Panc1 (cell line): Measurements from ENCODE around the gene MAP3K20. TPM values are rescaled to one million over a fixed set of nuclear protein-coding genes. Genes with fewer than 3 reads are reported as not detected.

ENCODE experiments used
- ATAC-seq: fragments of 200-7000 bp; cut with Tn5 transposase; 2 replicates; pipeline ENCODE4 v1.9.1; 2020; ENCODE audit warnings: mild to moderate bottlenecking, moderate library complexity
- BruUV-seq: library from RNA; stranded (reverse); fragments of 400-500 nt; replicated peaks from 2 replicates; lab custom pipeline; 2021; lab: Mats Ljungman, UMichigan
- CTCF ChIA-PET: fragments of 300-600 bp; sonication (Branson Sonifier 250); formaldehyde crosslinking; loops from one replicate; lab custom pipeline; 2022; ENCODE audit warnings: antibody characterized with exemption; lab: Charles Lee
- POLR2A ChIA-PET: fragments of 300-600 bp; sonication (Branson Sonifier 250); formaldehyde crosslinking; loops from one replicate; lab custom pipeline; 2022; ENCODE audit warnings: antibody characterized with exemption; lab: Charles Lee
- DNase-seq: peaks from one replicate; pipeline ENCODE4 v3.0.0-alpha.2; 2010; ENCODE audit warnings: low read depth, low spot score
- H3K27ac ChIP-seq: 2 replicates; pipeline ENCODE4 v1.5.1; 2011; ENCODE audit warnings: mild to moderate bottlenecking, low read length, inconsistent platforms
- H3K27me3 ChIP-seq: fragments of 200-500 bp; sonication (Bioruptor generic); 2 replicates; pipeline ENCODE4 v1.6.0; 2014; ENCODE audit warnings: low read length, inconsistent platforms; ENCODE audit not compliant: control insufficient read depth, insufficient read depth
- H3K36me3 ChIP-seq: fragments of 200-500 bp; sonication (Bioruptor generic); 2 replicates; pipeline ENCODE4 v1.5.1; 2014; ENCODE audit warnings: inconsistent platforms, mild to moderate bottlenecking, low read length, moderate library complexity; ENCODE audit not compliant: control insufficient read depth, insufficient read depth
- H3K4me1 ChIP-seq: 2 replicates; pipeline ENCODE4 v1.5.1; 2011; ENCODE audit warnings: inconsistent platforms, mild to moderate bottlenecking, low read length, moderate library complexity; ENCODE audit not compliant: control insufficient read depth, insufficient read depth
- H3K4me3 ChIP-seq, 2 experiments: 2 replicates each; pipeline ENCODE4 v1.5.1; 2011 to 2012; ENCODE audit warnings: low read depth in 2 of 2, low read length in 2 of 2, mild to moderate bottlenecking in 2 of 2, inconsistent platforms in 1 of 2, moderate library complexity in 1 of 2
- H3K9me3 ChIP-seq: fragments of 200-500 bp; sonication (Bioruptor generic); 2 replicates; pipeline ENCODE4 v1.5.1; 2014; ENCODE audit warnings: low read depth, mild to moderate bottlenecking, inconsistent platforms, low read length, moderate library complexity; ENCODE audit not compliant: control insufficient read depth, insufficient read depth
- POLR2AphosphoS5 ChIP-seq: IDR thresholded peaks from 2 replicates; pipeline ENCODE4 v1.6.1; 2012; ENCODE audit warnings: mild to moderate bottlenecking, low read depth, low read length, moderate library complexity
- SIN3A ChIP-seq: IDR thresholded peaks from 2 replicates; pipeline ENCODE4 v1.6.1; 2012; ENCODE audit warnings: low read depth, mild to moderate bottlenecking, low read length, moderate library complexity, borderline replicate concordance; ENCODE audit not compliant: insufficient read depth
- TCF7L2 ChIP-seq: IDR thresholded peaks from 2 replicates; pipeline ENCODE4 v1.6.1; 2011; ENCODE audit warnings: mild to moderate bottlenecking, low read depth, low read length, inconsistent platforms
- in situ Hi-C: cut with HindIII; loops from 2 replicates; pipeline ENCODE4 v1.10.0; 2016; ENCODE audit warnings: low sequenced_read_pairs, low pct_unique_long_range_greater_than_20kb
- intact Hi-C: fragments of 100-400 bp; cut with micrococcal nuclease; formaldehyde crosslinking; loops from one replicate; pipeline ENCODE4 v1.10.0; 2022; ENCODE audit not compliant: unreplicated experiment
- total RNA-seq: library from RNA; stranded (reverse); gene quantifications from one replicate; pipeline ENCODE4 v1.2.1, GENCODE V29; 2021; ENCODE audit not compliant: unreplicated experiment
- TF ChIP-seq, protein P1 (sequence below): fragments of 450-650 bp; IDR thresholded peaks from 2 replicates; pipeline ENCODE4 v1.5.1; 2017; ENCODE audit warnings: mild to moderate bottlenecking
- TF ChIP-seq, protein P2 (sequence below), 2 experiments: IDR thresholded peaks; 2 replicates each; pipeline ENCODE4 v1.6.1; 2011 to 2012; ENCODE audit warnings: low read depth in 2 of 2, control low read depth in 1 of 2, low read length in 1 of 2, mild to moderate bottlenecking in 1 of 2, moderate library complexity in 1 of 2; ENCODE audit not compliant: insufficient read depth in 1 of 2

MAP3K20 gene
- total RNA-seq, 1 experiment from 2014 or later, result 121 TPM

DNA sequence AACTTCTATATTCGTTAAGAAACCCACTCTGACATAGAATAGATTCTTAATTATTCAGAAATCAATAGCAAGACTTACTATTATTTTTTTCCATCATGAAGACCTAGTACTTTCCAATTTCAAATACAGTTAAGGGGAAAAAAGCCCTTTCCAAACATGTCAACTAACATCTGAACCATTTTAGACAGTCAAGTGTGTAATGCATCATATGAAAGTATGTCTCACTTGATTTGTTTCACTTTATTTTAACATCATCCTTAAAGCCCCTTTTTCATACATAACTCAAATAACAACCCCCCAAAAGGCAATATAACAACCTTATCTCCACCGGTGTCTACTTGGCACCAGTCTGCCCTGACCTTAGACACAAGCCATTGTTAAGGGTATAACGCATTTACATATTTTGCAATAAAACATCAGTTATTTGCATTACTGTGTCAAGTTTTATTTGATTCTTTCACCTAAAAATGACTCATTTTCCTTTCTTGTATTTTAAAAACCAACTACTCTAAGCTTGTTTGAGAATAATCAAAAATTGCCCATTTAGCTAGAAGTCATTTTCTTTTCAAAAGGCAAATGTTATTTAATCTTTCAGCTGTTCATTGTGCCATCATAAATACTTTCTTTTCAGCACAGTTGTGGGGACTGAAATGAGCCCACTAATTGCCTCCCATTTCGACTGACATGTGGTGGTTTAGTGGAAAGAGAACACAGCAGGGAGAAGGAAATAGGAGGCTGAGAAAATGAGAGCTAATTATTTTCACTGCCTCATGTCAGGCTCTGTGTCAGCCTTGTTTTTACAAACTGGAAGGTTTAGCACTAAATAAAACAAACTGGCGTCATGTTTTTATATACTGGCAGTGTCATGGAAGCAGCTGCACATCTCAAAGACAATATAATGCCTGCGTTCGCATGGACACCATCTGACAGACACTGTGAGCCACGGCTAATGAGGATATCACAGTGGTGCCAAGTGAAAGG is 174.3 kb downstream of the MAP3K20 start:
- H3K9me3 ChIP-seq, result no peaks in the 10 kb centered on the region
- ChIA-PET CTCF (no interaction called here), POLR2A (no interaction called here)
- intact Hi-C loops, result no loop called here
- H3K4me3 ChIP-seq, result no peak overlapping the region
- BruUV-seq, result no TSS peak
- in situ Hi-C loops, result no loop called here
- ATAC-seq, result no peak
- H3K36me3 ChIP-seq, result peaks cover 2% of the 10 kb centered on the region
- no peak for DNase-seq
- no peak overlapping the region for H3K27ac ChIP-seq
- no peaks in the 10 kb centered on the region for H3K4me1 ChIP-seq
- H3K27me3 ChIP-seq, result no peaks in the 10 kb centered on the region
- TF ChIP-seq, protein P1, sequence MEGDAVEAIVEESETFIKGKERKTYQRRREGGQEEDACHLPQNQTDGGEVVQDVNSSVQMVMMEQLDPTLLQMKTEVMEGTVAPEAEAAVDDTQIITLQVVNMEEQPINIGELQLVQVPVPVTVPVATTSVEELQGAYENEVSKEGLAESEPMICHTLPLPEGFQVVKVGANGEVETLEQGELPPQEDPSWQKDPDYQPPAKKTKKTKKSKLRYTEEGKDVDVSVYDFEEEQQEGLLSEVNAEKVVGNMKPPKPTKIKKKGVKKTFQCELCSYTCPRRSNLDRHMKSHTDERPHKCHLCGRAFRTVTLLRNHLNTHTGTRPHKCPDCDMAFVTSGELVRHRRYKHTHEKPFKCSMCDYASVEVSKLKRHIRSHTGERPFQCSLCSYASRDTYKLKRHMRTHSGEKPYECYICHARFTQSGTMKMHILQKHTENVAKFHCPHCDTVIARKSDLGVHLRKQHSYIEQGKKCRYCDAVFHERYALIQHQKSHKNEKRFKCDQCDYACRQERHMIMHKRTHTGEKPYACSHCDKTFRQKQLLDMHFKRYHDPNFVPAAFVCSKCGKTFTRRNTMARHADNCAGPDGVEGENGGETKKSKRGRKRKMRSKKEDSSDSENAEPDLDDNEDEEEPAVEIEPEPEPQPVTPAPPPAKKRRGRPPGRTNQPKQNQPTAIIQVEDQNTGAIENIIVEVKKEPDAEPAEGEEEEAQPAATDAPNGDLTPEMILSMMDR, result no peak
- TF ChIP-seq TCF7L2, result no peak
- TF ChIP-seq SIN3A, result no peak
- TF ChIP-seq, protein P2, sequence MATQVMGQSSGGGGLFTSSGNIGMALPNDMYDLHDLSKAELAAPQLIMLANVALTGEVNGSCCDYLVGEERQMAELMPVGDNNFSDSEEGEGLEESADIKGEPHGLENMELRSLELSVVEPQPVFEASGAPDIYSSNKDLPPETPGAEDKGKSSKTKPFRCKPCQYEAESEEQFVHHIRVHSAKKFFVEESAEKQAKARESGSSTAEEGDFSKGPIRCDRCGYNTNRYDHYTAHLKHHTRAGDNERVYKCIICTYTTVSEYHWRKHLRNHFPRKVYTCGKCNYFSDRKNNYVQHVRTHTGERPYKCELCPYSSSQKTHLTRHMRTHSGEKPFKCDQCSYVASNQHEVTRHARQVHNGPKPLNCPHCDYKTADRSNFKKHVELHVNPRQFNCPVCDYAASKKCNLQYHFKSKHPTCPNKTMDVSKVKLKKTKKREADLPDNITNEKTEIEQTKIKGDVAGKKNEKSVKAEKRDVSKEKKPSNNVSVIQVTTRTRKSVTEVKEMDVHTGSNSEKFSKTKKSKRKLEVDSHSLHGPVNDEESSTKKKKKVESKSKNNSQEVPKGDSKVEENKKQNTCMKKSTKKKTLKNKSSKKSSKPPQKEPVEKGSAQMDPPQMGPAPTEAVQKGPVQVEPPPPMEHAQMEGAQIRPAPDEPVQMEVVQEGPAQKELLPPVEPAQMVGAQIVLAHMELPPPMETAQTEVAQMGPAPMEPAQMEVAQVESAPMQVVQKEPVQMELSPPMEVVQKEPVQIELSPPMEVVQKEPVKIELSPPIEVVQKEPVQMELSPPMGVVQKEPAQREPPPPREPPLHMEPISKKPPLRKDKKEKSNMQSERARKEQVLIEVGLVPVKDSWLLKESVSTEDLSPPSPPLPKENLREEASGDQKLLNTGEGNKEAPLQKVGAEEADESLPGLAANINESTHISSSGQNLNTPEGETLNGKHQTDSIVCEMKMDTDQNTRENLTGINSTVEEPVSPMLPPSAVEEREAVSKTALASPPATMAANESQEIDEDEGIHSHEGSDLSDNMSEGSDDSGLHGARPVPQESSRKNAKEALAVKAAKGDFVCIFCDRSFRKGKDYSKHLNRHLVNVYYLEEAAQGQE (IDR thresholded peaks at IDR 0.05; ENCODE audit: insufficient read depth in 1 of 2, low read depth in 2 of 2, low read length in 1 of 2), result no peak
- TF ChIP-seq POLR2AphosphoS5, result no peak

DNA sequence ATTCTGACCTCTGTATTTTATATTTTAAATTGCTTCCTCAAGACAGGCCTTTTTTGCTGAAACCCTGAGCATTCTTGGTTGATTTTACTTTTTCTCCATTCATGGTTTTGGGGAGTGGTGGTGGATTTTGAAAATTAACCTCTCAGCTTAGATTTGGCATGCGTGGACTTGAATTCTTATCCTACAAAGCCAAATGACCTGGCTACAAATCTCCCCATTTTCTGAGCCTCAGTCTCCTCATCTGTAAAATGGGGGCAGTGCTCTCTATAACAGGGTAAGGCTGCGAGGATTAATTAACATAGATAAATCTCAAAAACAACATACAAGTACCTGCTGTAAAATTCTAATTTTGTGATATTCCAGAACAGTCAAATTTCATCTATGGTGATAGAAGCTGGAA is 175.6 kb downstream of the MAP3K20 start:
- Histone ChIP-seq H3K27ac (no peak overlapping the region), H3K4me1 (no peaks in the 10 kb centered on the region), H3K4me3 (no peak overlapping the region), H3K9me3 (no peaks in the 10 kb centered on the region), H3K36me3 (peaks cover 2% of the 10 kb centered on the region), H3K27me3 (no peaks in the 10 kb centered on the region)
- TF ChIP-seq SIN3A, result no peak
- TF ChIP-seq, protein P1, result no peak
- no peak for TF ChIP-seq POLR2AphosphoS5
- TF ChIP-seq, protein P2 (IDR thresholded peaks at IDR 0.05; ENCODE audit: insufficient read depth in 1 of 2, low read depth in 2 of 2, low read length in 1 of 2), result no peak
- TF ChIP-seq TCF7L2, result no peak
- intact Hi-C loops (no loop called here), in situ Hi-C loops (no loop called here)
- BruUV-seq, result no TSS peak
- ChIA-PET POLR2A (no interaction called here), CTCF (no interaction called here)
- no peak for DNase-seq
- no peak for ATAC-seq
